Neural cell (in vitro differentiated cells): ENCODE measurements around the gene CEP350. TPM values are rescaled to one million over a fixed set of nuclear protein-coding genes. Genes with fewer than 3 reads are reported as not detected.

Source experiments
- H2AFZ ChIP-seq: fragments of 200-600, 300-800 bp; sonication (generic), shearing (Covaris generic); 2 replicates; pipeline ENCODE4 v1.6.0; 2014; ENCODE audit warnings: low read depth, mild to moderate bottlenecking, antibody characterized with exemption, low read length, moderate library complexity
- H3F3A ChIP-seq: fragments of 200-600 bp; shearing (Covaris generic); 2 replicates; pipeline ENCODE4 v1.6.1; 2016; ENCODE audit warnings: mild to moderate bottlenecking, moderate library complexity, mixed read lengths, antibody characterized with exemption, low read length; ENCODE audit not compliant: insufficient read depth, poor library complexity, severe bottlenecking
- H3K27ac ChIP-seq: fragments of 200-600, 300-800 bp; sonication (generic), shearing (Covaris generic); 2 replicates; pipeline ENCODE4 v1.5.1; 2014; ENCODE audit warnings: mild to moderate bottlenecking, low read length, moderate library complexity
- H3K27me3 ChIP-seq: fragments of 300-800, 200-600 bp; sonication (generic), shearing (Covaris generic); 2 replicates; pipeline ENCODE4 v1.6.0; 2014; ENCODE audit warnings: mild to moderate bottlenecking, low read depth, low read length, moderate library complexity; ENCODE audit not compliant: insufficient read depth
- H3K36me3 ChIP-seq: fragments of 300-800, 200-600 bp; sonication (generic), shearing (Covaris generic); 2 replicates; pipeline ENCODE4 v1.5.1; 2014; ENCODE audit warnings: mild to moderate bottlenecking, antibody characterized with exemption, low read length, moderate library complexity; ENCODE audit not compliant: insufficient read depth
- H3K4me2 ChIP-seq: fragments of 300-800, 200-600 bp; sonication (generic), shearing (Covaris generic); 2 replicates; pipeline ENCODE4 v1.6.0; 2014; ENCODE audit warnings: mild to moderate bottlenecking, low read length
- H3K4me3 ChIP-seq: fragments of 300-800, 200-600 bp; sonication (generic), shearing (Covaris generic); 2 replicates; pipeline ENCODE4 v1.5.1; 2014; ENCODE audit warnings: mild to moderate bottlenecking, low read length, moderate library complexity
- H3K79me2 ChIP-seq: fragments of 200-600 bp; shearing (Covaris generic); replicated peaks from 2 replicates; pipeline ENCODE4 v1.6.0; 2014; ENCODE audit warnings: mild to moderate bottlenecking, low read length, moderate library complexity; ENCODE audit not compliant: insufficient read depth
- H3K9ac ChIP-seq: fragments of 300-800, 200-600 bp; sonication (generic), shearing (Covaris generic); 2 replicates; pipeline ENCODE4 v1.6.1; 2016; ENCODE audit warnings: mild to moderate bottlenecking, low read length, mixed read lengths
- H3K9me2 ChIP-seq: fragments of 200-600 bp; shearing (Covaris generic); 2 replicates; pipeline ENCODE4 v1.6.1; 2016; ENCODE audit warnings: mild to moderate bottlenecking, low read length, mixed read lengths; ENCODE audit not compliant: insufficient read depth
- H3K9me3 ChIP-seq: fragments of 200-600, 300-800 bp; sonication (generic), shearing (Covaris generic); 2 replicates; pipeline ENCODE4 v1.6.1; 2016; ENCODE audit warnings: mild to moderate bottlenecking, mixed run types, low read length, moderate library complexity, mixed read lengths
- H4K20me1 ChIP-seq: fragments of 200-600 bp; shearing (Covaris generic); 2 replicates; pipeline ENCODE4 v1.6.1; 2016; ENCODE audit warnings: mild to moderate bottlenecking, mixed run types; ENCODE audit not compliant: insufficient read depth
- EP300 ChIP-seq: fragments of 450-650 bp; conservative IDR thresholded peaks from 2 replicates; pipeline ENCODE4 v1.6.1; 2014; ENCODE audit warnings: antibody characterized with exemption, mild to moderate bottlenecking, moderate library complexity; ENCODE audit not compliant: poor library complexity, severe bottlenecking
- EZH2 ChIP-seq: fragments of 200-600, 300-800 bp; shearing (Covaris generic), sonication (generic); IDR thresholded peaks from 2 replicates; pipeline ENCODE4 v1.6.1; 2014; ENCODE audit warnings: antibody characterized with exemption, low read length, borderline replicate concordance, mild to moderate bottlenecking; ENCODE audit not compliant: insufficient read depth, poor library complexity, severe bottlenecking
- MXI1 ChIP-seq: fragments of 450-650 bp; conservative IDR thresholded peaks from 2 replicates; pipeline ENCODE4 v1.6.1; 2014; ENCODE audit warnings: antibody characterized with exemption, mild to moderate bottlenecking; ENCODE audit not compliant: poor library complexity, severe bottlenecking
- POLR2AphosphoS5 ChIP-seq: IDR thresholded peaks from 2 replicates; pipeline ENCODE4 v1.6.1; 2012
- RAD21 ChIP-seq: fragments of 450-650 bp; conservative IDR thresholded peaks from 2 replicates; pipeline ENCODE4 v1.6.1; 2014; ENCODE audit warnings: antibody characterized with exemption, mild to moderate bottlenecking, moderate library complexity
- SMC3 ChIP-seq: fragments of 450-650 bp; conservative IDR thresholded peaks from 2 replicates; pipeline ENCODE4 v1.6.1; 2014; ENCODE audit warnings: antibody characterized with exemption, mild to moderate bottlenecking, moderate library complexity; ENCODE audit not compliant: poor library complexity
- TAF1 ChIP-seq: IDR thresholded peaks from 2 replicates; pipeline ENCODE4 v1.6.1; 2012; ENCODE audit warnings: low read depth
- polyA plus RNA-seq: library from polyadenylated mRNA; depleted of rRNA; stranded (reverse); fragments of >200 nt; gene quantifications from 2 replicates; pipeline ENCODE4 v1.2.3, GENCODE V29; 2014
- TF ChIP-seq, protein P1 (sequence below): IDR thresholded peaks from 2 replicates; pipeline ENCODE4 v1.6.1; 2012; ENCODE audit warnings: borderline replicate concordance
- TF ChIP-seq, protein P2 (sequence below): fragments of 450-650 bp; IDR thresholded peaks from 2 replicates; pipeline ENCODE4 v1.5.1; 2014; ENCODE audit warnings: antibody characterized with exemption, mild to moderate bottlenecking, moderate library complexity; ENCODE audit not compliant: poor library complexity, severe bottlenecking

Gene CEP350
- polyA plus RNA-seq, 1 donor from 2014 or later, result 28.1 TPM

DNA sequence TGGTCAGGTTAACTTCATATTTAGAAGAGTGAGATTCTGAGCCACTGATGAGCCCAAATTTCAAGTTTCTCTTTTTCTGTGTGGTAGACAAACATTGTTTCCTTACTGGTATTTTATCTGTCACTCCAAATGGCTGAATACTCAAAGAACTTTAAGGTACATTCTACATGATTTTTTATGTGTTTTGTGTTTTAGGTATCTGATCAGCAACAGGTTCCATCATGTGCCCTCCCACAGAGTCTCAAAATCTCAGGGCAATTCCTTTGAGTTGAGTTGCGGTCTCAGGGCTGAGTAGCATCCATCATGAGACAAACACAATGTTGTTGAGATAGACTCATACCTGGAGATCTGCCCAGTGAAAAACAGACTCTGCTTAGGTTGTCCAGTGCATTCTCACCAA lies 14.7 kb upstream of the CEP350 start:
- H3K9me3 ChIP-seq, result no peaks in the 10 kb centered on the region
- H3K79me2 ChIP-seq, result no peaks in the 10 kb centered on the region
- H3K4me3 ChIP-seq, result no peak overlapping the region
- H3K9ac ChIP-seq, result no peak overlapping the region
- no peaks in the 10 kb centered on the region for H3K9me2 ChIP-seq
- H3K4me2 ChIP-seq, result no peak overlapping the region
- H4K20me1 ChIP-seq, result no peaks in the 10 kb centered on the region
- H2AFZ ChIP-seq, result no peak overlapping the region
- H3F3A ChIP-seq, result no peaks in the 10 kb centered on the region
- H3K27me3 ChIP-seq, result no peaks in the 10 kb centered on the region
- H3K27ac ChIP-seq, result no peak overlapping the region
- TF ChIP-seq EP300, result no peak
- TF ChIP-seq, protein P1, sequence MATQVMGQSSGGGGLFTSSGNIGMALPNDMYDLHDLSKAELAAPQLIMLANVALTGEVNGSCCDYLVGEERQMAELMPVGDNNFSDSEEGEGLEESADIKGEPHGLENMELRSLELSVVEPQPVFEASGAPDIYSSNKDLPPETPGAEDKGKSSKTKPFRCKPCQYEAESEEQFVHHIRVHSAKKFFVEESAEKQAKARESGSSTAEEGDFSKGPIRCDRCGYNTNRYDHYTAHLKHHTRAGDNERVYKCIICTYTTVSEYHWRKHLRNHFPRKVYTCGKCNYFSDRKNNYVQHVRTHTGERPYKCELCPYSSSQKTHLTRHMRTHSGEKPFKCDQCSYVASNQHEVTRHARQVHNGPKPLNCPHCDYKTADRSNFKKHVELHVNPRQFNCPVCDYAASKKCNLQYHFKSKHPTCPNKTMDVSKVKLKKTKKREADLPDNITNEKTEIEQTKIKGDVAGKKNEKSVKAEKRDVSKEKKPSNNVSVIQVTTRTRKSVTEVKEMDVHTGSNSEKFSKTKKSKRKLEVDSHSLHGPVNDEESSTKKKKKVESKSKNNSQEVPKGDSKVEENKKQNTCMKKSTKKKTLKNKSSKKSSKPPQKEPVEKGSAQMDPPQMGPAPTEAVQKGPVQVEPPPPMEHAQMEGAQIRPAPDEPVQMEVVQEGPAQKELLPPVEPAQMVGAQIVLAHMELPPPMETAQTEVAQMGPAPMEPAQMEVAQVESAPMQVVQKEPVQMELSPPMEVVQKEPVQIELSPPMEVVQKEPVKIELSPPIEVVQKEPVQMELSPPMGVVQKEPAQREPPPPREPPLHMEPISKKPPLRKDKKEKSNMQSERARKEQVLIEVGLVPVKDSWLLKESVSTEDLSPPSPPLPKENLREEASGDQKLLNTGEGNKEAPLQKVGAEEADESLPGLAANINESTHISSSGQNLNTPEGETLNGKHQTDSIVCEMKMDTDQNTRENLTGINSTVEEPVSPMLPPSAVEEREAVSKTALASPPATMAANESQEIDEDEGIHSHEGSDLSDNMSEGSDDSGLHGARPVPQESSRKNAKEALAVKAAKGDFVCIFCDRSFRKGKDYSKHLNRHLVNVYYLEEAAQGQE, result no peak
- TF ChIP-seq, protein P2, sequence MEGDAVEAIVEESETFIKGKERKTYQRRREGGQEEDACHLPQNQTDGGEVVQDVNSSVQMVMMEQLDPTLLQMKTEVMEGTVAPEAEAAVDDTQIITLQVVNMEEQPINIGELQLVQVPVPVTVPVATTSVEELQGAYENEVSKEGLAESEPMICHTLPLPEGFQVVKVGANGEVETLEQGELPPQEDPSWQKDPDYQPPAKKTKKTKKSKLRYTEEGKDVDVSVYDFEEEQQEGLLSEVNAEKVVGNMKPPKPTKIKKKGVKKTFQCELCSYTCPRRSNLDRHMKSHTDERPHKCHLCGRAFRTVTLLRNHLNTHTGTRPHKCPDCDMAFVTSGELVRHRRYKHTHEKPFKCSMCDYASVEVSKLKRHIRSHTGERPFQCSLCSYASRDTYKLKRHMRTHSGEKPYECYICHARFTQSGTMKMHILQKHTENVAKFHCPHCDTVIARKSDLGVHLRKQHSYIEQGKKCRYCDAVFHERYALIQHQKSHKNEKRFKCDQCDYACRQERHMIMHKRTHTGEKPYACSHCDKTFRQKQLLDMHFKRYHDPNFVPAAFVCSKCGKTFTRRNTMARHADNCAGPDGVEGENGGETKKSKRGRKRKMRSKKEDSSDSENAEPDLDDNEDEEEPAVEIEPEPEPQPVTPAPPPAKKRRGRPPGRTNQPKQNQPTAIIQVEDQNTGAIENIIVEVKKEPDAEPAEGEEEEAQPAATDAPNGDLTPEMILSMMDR, result no peak
- TF ChIP-seq POLR2AphosphoS5, result no peak
- TF ChIP-seq TAF1, result no peak
- TF ChIP-seq EZH2, result no peak
- no peaks in the 10 kb centered on the region for H3K36me3 ChIP-seq

DNA sequence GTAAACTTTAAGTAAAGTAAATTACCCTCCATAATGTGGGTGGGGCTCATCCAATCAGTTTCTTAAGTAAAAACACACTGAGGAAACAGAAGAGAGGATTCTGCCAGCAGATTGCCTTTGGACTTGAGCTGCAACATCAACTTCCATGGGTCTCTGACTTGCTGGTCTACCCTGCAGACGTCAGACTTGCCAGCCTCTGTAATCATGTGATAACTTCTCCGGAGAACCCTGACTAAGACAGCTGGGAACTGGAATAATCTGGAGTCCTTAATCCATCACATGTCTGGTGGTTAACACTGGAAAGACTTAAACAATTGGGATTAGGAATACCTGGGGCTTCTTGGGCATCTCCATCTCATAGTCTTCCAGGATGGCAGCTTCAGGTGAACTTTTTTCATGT lies 13.2 kb upstream of the CEP350 start:
- Histone ChIP-seq H3F3A (no peaks in the 10 kb centered on the region), H3K27me3 (no peaks in the 10 kb centered on the region), H4K20me1 (no peaks in the 10 kb centered on the region), H3K27ac (no peak overlapping the region), H3K4me3 (no peak overlapping the region), H2AFZ (no peak overlapping the region), H3K9ac (no peak overlapping the region), H3K4me2 (no peak overlapping the region), H3K9me3 (no peaks in the 10 kb centered on the region), H3K9me2 (no peaks in the 10 kb centered on the region), H3K36me3 (no peaks in the 10 kb centered on the region), H3K79me2 (no peaks in the 10 kb centered on the region)
- TF ChIP-seq EP300 (no peak), POLR2AphosphoS5 (no peak), EZH2 (no peak), SMC3 (no peak), TAF1 (no peak), MXI1 (no peak), RAD21 (no peak)
- TF ChIP-seq, protein P2, result no peak
- TF ChIP-seq, protein P1, result no peak
